NCI-H2227 treated with DMSO at 0.1 percent for 48 hours (cell line): Measurements from ENCODE around the gene MAP1LC3B2.

Experiments
- DNase-seq: peaks from one replicate; lab custom pipeline; 2025; lab: John Stamatoyannopoulos, UW

MAP1LC3B2 gene

DNA sequence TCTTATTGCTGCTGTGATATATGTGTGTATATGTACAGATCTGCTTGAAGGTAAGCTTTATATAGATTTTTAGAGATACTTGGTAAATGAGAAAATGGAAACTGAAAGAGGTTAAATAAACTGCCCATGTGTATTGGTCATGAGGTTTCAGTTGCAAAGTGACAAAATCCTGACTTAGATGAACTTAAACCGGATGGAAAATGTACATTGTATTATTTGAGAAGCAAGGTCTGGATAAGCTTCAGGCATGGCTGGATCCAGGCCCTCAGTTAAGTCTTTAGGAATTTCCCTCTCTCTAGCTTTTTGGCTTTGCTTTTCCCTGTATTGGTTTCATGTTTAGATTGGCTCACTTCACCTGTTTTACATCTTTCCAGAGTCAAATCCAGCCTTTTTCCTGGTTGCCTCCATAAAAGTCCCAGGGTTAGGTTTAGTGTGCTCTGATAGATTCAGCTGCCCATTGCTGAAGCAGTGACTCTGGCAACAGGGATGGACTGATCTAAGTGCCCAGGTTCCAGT, 21.0 kb upstream of the MAP1LC3B2 start:
- DNase-seq: no peak

DNA sequence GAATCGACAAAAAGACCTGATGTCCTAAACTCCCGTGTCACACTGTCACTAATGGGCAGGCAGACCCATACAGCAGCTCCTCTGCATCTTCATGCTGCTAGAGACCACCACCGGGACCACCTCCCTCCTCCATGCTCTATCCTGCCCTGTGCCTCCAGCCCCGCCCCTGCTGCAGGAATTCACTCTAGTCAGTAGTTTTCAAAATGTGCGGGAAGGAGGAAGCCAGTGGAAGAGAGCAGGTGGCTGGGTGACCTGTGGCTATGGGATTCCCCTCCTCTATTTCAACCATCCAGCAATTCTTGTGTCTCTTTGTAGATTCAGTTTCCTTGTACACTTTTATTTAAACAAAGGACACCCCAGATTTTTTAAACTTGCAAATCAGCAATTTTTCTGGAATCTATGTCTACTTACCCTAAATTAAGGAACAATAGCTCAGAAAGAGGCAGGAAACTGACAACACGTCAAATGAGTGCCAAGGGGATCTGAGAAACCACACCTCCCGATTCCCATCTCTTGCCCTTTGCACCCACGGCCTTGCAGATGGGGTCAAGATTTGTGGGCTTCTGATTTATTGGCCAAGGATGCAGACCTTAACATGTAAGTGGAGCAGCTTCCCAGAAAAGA, 20.4 kb upstream of the MAP1LC3B2 start:
- no peak for DNase-seq

DNA sequence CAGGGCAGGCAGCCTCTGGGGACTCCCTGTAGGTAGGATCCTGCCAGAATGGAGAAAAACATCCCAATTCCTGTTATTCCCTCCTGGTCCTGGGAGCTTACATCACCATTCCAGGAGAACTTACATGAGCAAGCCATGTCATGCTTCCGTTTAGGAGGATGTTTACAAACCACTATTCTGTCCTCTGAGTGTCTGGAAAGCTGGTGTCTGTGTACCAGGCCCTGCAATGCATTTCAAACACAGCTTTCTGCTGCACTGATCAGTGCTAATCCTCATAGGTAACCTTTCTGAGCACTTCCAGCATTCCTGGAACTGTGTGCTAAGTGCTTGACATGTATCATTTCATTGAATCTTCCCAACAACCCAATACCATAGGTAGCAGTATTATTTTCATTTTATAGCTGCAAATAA, 19.8 kb upstream of the MAP1LC3B2 start:
- no peak for DNase-seq

DNA sequence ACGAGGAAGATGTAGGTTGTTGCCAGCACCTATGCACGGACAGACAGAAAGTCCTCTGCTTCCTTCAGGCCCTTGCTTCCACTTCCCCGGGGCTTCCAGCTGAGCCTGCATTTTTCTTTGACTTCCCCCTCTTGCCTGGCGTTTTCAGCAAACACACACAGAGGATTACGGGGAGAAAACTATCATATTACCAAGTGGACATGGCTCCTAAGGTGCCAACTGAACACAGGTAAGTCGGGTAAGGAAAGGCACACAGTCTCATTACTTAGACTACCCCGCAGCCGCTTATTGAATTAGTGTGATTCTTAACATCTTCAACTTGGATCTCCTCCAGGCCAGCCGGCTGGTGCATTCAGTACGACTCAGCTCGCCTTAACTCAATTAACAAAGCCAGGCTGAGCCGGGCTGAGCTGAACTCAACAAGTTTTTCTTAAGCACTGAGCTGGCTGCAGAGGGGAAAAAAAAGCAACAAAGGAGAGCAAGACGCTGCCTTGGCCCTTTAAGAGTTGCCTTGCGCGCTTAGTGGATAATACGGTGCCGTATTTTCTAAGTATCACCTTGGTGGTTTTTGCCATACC, 19.2 kb upstream of the MAP1LC3B2 start:
- peak; percentile 6 for DNase-seq

DNA sequence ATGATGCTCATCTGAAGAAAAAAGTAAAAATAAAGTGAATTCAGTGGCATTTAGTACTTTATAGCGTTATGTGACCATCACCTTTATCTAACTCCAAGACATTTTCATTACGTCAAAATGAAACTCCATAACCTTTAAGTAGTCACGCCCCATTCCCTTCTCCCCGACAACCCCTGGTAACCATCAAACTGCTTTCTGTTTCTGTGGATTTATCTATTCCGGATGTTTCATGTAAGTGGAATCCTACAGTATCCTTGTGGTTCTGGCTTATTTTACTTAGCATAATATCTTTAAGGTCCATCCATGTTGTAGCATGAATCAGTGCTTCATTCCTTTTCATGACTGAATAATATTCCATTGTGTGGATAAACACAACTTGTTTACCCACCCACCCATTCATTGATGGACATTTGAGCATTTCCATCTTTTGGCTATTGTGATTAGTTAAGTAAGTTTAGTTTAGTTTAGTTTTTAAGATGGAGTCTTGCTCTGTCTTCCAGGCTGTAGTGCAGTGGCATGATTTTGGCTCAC, 18.5 kb upstream of the MAP1LC3B2 start:
- DNase-seq: no peak

DNA sequence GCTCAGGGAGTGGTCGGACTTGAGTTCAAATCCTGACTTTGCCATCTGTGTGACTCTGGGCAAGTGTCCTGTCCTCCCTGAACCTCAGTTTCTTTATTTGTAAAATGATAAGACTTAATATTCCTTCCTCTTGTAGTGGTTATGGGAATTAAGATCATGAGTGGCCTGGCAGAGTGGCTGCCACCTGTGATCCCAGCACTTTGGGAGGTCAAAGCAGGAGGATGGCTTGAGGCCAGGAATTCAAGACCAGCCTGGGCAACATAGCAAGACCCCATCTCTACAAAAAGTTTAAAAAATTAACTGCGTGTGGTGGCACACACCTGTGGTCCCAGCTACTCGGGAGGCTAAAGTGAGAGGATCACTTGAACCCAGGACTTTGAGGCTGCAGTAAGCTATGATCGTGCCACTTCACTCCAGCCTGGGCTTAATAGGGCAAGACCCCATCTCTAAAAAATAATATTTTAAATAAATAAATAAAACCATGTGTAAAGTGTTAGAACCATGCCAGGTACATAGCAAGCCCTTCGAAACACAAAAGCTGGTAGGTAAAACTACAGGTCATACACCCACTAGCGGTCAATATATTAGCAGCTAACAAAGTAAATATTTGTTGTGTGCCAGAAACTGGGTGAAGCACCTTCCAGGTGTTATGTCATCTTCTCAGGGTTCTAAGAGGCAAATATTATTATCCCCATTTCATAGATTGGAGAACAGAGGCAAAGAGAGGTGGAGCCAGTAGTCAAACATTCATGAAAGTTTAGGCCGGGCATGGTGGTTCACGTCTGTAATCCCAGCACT, 17.4 kb upstream of the MAP1LC3B2 start:
- no peak for DNase-seq

DNA sequence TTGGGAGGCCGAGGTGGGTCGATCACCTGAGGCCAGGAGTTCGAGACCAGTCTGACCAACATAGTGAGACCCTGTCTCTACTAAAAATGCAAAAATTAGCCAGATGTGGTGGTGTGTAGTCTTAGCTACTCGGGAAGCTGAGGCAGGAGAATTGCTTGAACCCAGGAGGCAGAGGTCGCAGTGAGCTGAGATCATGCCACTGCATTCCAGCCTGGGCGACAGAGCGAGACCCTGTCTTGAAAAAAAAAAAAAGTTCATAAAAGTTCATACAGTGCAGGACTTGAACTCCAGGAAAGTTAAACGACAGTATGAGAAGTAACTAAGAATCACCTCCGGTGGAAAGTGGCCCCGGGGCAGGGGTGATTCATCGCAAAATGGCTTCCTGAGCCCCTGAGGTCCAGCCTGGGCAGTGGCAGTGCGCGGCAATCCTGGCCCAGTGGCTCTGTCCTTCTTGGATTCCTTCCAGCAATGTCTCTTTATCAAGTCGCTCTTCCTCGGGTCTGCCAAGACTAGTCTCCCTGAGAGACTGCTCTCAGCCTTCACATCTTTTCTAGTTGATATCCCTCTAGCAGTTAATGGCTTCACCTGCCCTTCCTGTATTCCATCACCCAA, 16.7 kb upstream of the MAP1LC3B2 start:
- no peak for DNase-seq

DNA sequence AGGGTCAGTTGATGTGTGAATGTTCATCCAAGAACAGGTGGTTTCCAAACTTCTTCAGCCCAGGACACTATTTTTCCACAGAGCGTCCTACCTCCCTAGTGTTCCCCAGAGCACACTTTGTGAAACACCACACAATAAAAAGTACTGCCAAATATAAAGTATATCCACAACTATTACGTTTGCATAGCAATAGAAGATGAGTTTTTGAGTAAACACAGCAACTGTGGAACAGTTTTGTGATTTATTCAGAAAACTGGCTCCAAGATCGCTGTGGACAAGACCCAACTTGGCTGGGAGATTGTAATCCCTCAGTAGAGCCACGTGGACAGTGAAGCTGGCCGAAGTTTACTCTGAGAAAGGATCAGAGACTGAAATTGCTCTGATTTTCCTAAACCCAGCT, 14.5 kb upstream of the MAP1LC3B2 start:
- DNase-seq: no peak

DNA sequence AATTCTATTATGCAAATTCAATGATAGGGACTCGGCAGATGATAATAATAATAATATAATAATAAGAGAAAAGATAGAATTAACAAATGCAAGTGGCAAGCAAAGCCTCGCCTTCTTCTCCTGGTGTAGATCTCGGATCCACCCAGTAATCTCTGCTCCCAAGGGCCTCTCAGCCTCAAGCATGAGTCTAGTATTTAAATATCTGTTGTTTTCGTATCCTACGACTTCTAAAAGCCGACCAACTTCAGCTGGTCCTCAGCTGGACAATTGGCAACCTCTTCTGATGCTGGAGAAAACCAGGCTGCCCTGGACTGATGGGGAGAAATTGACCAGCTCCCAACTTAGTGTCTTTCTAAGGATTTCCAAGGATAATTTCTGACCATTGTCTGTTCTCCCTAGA, 14.0 kb upstream of the MAP1LC3B2 start:
- DNase-seq: no peak

DNA sequence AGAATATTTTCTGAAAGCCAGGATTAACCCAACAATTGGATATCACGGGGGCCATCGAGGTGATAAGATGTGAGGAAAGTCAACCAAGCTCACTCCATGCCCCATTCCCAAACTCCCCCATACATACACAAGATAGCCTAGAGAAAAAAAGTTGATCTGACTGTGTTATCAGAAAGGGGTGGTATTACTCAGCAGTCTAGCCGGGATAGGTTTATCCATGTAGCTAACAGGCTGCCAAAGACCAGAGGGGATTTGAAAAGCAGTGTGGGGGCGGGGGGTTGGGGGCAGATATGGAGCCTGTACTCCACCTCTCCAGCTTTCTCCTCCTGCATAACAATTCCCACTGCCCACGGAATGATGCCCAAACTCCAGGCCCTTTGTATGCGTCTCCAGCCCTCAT, 13.2 kb upstream of the MAP1LC3B2 start:
- no peak for DNase-seq

DNA sequence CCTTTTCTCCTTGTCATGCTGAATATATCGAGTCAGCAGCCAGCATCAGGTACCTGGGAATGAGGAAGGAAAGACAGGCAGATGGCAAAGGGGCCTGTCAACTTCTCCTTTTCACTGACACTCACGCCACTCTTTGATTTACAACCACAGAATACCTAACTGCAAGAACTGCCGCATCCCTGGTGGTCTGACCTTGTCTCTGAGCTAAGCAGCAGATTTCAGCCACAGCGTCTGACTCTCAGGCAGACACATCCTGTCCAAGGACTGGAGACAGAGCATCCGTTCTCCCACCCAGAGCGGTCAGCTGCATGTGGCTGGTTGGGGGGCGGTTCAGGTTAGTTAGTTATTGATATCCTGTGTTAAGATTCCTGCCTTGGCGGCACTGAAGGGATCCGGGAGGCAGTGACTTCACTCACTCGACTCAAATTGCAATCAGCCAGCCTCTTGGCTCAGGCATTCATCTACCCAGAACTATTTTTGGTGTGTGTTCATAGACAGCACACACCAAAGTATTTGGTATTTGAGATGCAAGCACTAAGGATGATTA, 11.2 kb upstream of the MAP1LC3B2 start:
- no peak for DNase-seq

DNA sequence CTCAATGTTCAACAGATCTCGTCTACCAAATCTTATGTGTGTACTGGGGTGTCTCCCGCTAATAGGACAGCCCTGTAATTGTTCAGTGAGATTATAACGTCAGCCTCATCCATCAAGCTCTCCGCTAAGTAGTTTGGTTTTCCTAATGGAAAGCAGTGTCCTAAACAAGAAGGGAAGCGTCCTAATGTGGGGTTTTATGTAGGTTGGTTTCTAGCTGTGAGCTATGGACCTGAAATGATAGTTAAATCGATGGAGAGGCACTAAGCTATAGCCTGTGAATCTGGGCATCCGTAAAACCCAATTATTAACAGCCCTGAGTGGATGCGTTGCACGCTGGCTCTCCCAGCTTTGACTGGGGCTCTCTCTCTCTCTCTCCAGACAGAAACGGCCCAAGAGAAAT, 9.2 kb upstream of the MAP1LC3B2 start:
- peak; percentile 51 for DNase-seq

DNA sequence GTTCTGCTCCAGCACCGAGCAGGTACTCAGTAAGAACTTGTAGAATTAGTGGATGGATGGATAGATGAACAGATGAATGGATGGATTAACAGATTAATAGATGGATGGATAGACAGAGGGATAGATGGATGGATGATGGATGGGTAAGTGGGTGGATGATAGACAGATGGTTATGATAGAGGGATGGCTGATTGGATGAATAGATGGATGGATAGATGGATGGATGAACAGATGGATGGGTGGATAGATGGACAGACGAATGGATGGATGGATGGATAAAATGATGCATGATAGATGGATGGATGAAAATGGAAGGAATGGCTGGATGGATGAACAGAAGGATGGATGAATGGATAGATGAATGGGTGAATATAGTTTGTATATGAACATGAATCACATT, 8.0 kb upstream of the MAP1LC3B2 start:
- DNase-seq: no peak

DNA sequence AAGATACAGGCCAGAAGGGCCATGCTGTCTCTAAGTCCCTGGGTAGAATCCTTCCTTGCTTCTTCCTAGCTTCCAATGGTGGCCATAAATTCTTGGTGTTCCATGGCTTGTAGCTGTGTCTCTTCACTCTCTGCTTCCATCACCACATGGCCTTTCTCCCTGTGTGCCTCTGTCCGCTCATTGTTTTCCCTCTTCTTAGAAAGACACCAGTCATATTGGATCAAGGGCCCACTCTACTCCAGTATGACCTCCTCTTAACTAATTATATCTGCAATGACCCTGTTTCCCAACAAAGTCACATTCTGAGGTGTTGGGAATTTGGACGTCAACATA, 7.6 kb upstream of the MAP1LC3B2 start:
- DNase-seq: no peak

DNA sequence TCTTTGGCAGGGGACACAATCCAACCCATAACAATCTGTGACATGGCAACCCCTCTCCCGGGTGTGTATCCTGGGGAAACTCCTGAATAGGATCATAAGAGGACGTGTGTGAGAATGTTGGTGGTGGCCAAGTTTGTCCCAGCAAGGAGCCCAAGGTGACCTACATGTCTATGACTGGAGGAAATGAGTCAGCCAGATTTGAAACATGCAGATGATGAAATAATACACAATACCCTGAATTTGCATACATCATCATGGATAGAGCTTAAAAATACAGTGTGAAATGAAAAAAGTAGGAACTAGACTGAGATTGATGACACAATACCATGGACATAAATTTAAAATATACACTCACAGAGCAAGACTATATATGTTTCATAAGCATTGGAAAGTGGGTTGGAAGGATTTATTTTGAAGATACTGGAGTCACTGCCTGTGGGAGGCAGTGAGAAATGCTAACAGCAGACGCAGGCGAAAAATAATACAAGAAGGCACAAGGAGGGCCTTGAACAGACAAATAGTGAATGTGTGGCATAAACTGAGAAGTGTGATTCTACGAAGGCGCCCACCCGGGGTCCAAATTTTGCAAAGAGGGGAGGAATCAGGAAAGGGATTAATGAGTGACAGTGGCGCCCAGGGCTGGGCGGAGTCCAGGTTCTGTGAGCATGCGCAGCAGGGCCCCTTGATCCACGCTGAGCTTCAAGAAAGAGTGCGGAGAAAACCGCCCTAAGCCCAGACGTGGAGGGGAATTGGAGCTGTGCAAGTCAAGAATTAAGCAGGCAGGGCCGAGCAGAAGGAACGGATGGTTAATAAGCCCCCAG, 7.0 kb upstream of the MAP1LC3B2 start:
- DNase-seq: no peak

DNA sequence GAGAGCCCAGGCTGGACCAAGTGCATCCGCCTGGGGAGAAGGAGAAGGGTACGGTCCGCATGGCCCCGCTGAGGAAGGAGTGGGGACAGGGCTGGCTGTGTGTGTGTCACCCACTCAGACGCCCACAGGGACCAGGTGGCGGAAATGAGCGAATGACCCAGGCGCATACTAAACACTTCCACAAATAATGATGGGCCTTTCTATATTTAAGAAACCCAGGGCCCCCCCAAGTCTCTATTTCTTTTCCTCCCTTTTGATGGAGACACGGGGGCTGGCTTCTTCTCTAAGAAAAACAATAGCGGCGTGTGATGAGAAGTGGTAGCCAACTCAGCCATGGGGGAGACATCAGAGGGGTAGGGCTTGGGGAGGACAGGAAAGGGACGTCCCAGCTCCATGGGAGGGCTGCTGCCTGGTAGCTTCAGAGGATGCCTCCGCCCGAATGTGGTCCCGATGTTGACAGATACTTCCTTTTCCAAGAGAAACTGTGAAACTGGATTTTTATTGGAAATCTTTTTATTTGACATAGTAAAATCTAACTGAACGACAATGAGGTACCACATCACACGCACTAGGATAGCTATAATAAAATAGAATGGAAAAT, 6.3 kb upstream of the MAP1LC3B2 start:
- no peak for DNase-seq

DNA sequence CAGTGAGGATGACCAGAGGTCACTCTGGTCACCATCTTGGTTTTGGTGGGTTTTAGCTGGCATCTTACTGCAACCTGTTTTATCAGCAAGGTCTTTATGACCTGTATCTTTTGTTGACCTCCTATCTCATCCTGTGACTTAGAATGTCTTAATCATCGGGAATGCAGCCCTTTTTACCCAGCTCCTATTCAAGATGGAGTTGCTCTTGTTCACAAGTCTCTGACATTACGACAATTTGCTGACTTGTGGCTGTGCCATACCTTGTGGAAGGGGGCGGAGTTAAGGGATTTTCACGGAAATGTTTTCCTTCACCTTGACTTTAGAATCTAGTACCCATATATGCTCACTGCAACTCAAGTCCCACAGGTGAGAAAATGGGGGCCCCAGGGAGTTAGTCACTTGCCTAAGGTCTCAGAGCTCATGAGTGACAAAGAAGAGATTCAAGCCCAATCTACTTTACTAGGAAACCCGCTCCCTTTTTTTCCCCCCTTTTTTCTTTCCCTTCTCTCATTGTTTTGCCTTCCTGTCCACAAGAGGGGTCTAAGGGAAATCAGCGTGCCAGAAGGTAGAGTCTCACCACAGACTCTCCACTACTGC, 2.7 kb upstream of the MAP1LC3B2 start:
- DNase-seq: no peak

DNA sequence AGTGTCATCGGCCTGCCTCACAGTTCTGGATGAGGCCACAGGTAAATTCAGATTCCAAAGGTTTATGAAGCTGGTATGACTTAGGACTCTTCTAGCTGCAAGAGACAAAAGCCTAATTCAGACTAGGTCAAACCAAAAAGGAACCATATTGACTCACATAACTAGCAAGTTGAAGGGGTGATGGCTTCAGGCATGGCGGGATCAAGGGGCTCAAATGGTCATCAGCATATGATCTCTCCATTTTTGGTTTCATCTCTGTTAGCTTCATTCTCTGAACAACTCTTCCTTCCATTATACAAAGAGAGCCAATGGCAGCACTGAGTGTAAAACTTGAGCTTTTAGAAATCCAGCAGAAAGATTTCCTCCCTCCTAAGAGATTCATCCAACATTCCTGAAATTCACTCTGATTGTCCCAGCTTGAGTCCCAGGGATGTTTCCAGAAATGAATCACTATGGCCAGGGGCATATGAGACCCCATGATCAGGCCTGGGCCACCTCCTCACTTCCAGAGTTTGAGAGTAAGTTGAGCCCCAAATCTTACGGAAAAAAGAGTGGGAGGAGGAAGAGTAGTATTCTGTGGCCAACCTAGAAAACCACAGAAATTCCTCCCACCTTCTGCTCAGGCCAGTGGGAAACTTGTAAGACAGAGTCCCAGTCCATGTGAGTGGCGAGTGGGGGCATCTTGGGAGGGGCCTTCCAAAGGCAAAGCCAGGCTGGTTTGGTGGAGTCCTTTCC, 2.0 kb upstream of the MAP1LC3B2 start:
- DNase-seq: no peak

DNA sequence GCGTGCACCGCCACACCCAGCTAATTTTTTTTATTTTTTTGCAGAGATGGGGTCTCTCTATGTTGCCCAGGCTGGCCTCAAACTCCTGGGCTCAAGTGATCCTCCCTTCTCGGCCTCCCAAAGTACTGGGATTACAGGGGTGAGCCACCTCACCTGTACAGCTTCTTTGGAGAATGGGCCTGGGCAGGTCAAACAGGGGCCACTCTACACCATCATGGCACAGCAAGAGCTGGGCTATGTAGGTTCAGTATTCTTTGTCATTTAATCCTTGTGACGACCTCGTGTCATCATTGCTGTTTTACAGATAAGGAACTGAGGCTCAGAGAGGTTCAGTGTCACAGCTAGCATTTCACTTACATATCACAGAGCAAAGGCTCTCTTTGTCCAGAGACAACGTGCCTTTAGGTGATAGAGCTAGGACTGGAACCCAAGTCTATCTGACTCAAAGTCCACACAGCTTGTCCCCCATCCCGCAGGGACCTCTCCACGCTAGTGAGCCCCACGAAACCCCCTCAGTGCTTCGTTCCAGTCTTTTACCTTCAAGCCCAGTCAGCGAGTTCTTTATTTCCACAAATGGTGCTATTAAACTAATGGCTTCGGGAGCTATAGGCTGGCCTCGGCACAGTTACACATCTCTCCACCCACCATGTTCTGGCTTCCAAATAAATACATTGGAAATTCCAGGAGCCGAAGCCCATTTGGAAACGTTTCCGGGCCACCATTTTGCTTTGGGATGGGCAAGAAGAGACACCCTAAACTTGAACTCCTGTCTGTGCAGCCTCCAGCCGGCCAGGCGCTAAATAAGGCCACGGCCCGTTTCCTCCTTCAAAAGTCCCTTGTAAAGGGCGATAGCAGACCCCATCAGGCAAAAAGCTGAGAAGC, 660 bp upstream of the MAP1LC3B2 start:
- DNase-seq: no peak
